CD4-positive, alpha-beta memory T cell (primary cell): ENCODE measurements around the gene WDR47. TPM values are rescaled to one million over a fixed set of nuclear protein-coding genes. Genes with fewer than 3 reads are reported as not detected.
A peak's percentile ranks its signal among the peaks of the same experiment; 100 is the strongest.

ENCODE experiments used
- CTCF ChIA-PET: fragments of 350-600 bp; sonication (Branson Sonifier 250); formaldehyde crosslinking; loops from one replicate; lab custom pipeline; 2021; ENCODE audit warnings: inconsistent platforms; ENCODE audit not compliant: partially characterized antibody; lab: Charles Lee
- POLR2A ChIA-PET: fragments of 350-600 bp; sonication (Branson Sonifier 250); formaldehyde crosslinking; loops from one replicate; lab custom pipeline; 2021; ENCODE audit not compliant: partially characterized antibody; lab: Charles Lee
- DNase-seq, 5 donors: peaks; one replicate each; pipeline versions ENCODE4 v3.0.0 to v3.0.0-alpha.2; 2020 to 2022; ENCODE audit warnings: mixed read lengths in 1 of 5
- H3K27ac ChIP-seq: one replicate; pipeline ENCODE4 v1.7.0; 2013; ENCODE audit warnings: low read depth, low read length
- H3K27me3 ChIP-seq: 2 replicates; pipeline ENCODE4 v1.7.0; 2013; ENCODE audit warnings: mild to moderate bottlenecking, low read length, moderate library complexity; ENCODE audit not compliant: insufficient read depth
- H3K36me3 ChIP-seq: 2 replicates; pipeline ENCODE4 v1.7.0; 2013; ENCODE audit warnings: mild to moderate bottlenecking, low read length, moderate library complexity; ENCODE audit not compliant: insufficient read depth
- H3K4me1 ChIP-seq: 2 replicates; pipeline ENCODE4 v1.7.0; 2013; ENCODE audit warnings: mild to moderate bottlenecking, low read length, moderate library complexity; ENCODE audit not compliant: insufficient read depth
- H3K4me3 ChIP-seq, 2 donors: one replicate each; pipeline ENCODE4 v1.7.0; 2013; ENCODE audit warnings: low read length in 2 of 2, mild to moderate bottlenecking in 1 of 2
- H3K9me3 ChIP-seq, 2 donors: one replicate each; pipeline ENCODE4 v1.7.0; 2013; ENCODE audit warnings: low read length in 2 of 2, control low read depth in 1 of 2; ENCODE audit not compliant: control insufficient read depth in 1 of 2
- H3K27ac Mint-ChIP-seq, 7 donors: one replicate each; pipeline ENCODE4 v1.8.0; 2020 to 2021; ENCODE audit warnings: mixed read lengths in 7 of 7, mild to moderate bottlenecking in 6 of 7, inconsistent platforms in 3 of 7, moderate library complexity in 3 of 7
- H3K27me3 Mint-ChIP-seq, 2 donors: one replicate each; pipeline ENCODE4 v1.8.0; 2020 to 2021; ENCODE audit warnings: mixed read lengths in 2 of 2
- H3K36me3 Mint-ChIP-seq, 2 donors: one replicate each; pipeline ENCODE4 v1.8.0; 2020 to 2021; ENCODE audit warnings: mixed read lengths in 2 of 2, inconsistent platforms in 1 of 2, mild to moderate bottlenecking in 1 of 2
- H3K4me1 Mint-ChIP-seq, 4 donors: one replicate each; pipeline ENCODE4 v1.8.0; 2020 to 2021; ENCODE audit warnings: mixed read lengths in 4 of 4, mild to moderate bottlenecking in 1 of 4
- H3K4me3 Mint-ChIP-seq, 8 donors: one replicate each; pipeline ENCODE4 v1.8.0; 2020 to 2021; ENCODE audit warnings: mixed read lengths in 8 of 8, mild to moderate bottlenecking in 7 of 8, moderate library complexity in 6 of 8, inconsistent platforms in 3 of 8
- H3K9me3 Mint-ChIP-seq, 8 donors: one replicate each; pipeline ENCODE4 v1.8.0; 2020 to 2021; ENCODE audit warnings: mixed read lengths in 8 of 8, mild to moderate bottlenecking in 5 of 8, inconsistent platforms in 3 of 8, moderate library complexity in 1 of 8
- intact Hi-C: fragments of 100-400 bp; cut with micrococcal nuclease; formaldehyde crosslinking; loops from one replicate; pipeline ENCODE4 v1.15.1; 2023
- polyA plus RNA-seq, 2 donors: library from polyadenylated mRNA; unstranded; fragments of 300-500 nt; fragmentation: Illumina TruSeq; gene quantifications; one replicate each; pipeline ENCODE4 v1.2.3, GENCODE V29; 2021
- total RNA-seq, 2 experiments: library from RNA; stranded (reverse); gene quantifications; one replicate each; pipeline ENCODE4 v1.2.3, GENCODE V29; 2021

The WDR47 gene
- total and polyA plus RNA-seq, 4 experiments from 2014 or later: 6.3 to 14.1 (median 10.7) TPM

- CTCF ChIA-PET: interaction anchor here (1.0 kb wide), 1 partner anchor 31 kb away, joined by 4 read pairs; no protein-coding TSS in a partner anchor
- no peaks in the 10 kb centered on the region for H3K9me3 Mint-ChIP-seq
Measured at GRCh38 chr1:109069294-109069693, 27.4 kb upstream of the WDR47 start.

GRCh38 chr1:109067883-109068282, 26.0 kb upstream of the WDR47 start:
- DNase-seq: no peak
- H3K27me3 Mint-ChIP-seq: no peaks in the 10 kb centered on the region
- H3K36me3 ChIP-seq: peaks cover 8% of the 10 kb centered on the region
- no peak overlapping the region for H3K4me3 ChIP-seq
- no peaks in the 10 kb centered on the region for H3K9me3 ChIP-seq
- no peaks in the 10 kb centered on the region for H3K4me1 ChIP-seq
- no peaks in the 10 kb centered on the region for H3K9me3 Mint-ChIP-seq
- H3K4me1 Mint-ChIP-seq: peaks cover 0 to 7% (median 4%) of the 10 kb centered on the region in 4 donors
- H3K27me3 ChIP-seq: no peaks in the 10 kb centered on the region
- POLR2A ChIA-PET: no interaction called here
- no peak overlapping the region for H3K27ac ChIP-seq
- no peak overlapping the region for H3K4me3 Mint-ChIP-seq
- peak overlapping the region in 1 of 7 donors; percentile 72 for H3K27ac Mint-ChIP-seq
- intact Hi-C loops: no loop called here
- H3K36me3 Mint-ChIP-seq: peaks cover 20 to 43% of the 10 kb centered on the region in 2 donors
- CTCF ChIA-PET: interaction anchor here (0.7 kb wide), 1 partner anchor 45 kb away, joined by 5 read pairs; a partner anchor contains a TSS

More at GRCh38 chr1:109069294-109069693, 27.4 kb upstream of the WDR47 start:
- no peaks in the 10 kb centered on the region for H3K4me1 ChIP-seq
- no peak overlapping the region for H3K27ac ChIP-seq
- DNase-seq: no peak
- Mint-ChIP-seq H3K4me3 (no peak overlapping the region), H3K36me3 (peaks cover 18 to 45% of the 10 kb centered on the region in 2 donors), H3K27ac (no peak overlapping the region), H3K27me3 (no peaks in the 10 kb centered on the region), H3K4me1 (peaks cover 0 to 10% (median 7%) of the 10 kb centered on the region in 4 donors)
- no peaks in the 10 kb centered on the region for H3K27me3 ChIP-seq
- POLR2A ChIA-PET: no interaction called here
- intact Hi-C loops: no loop called here
- H3K4me3 ChIP-seq: no peak overlapping the region
- H3K9me3 ChIP-seq: no peaks in the 10 kb centered on the region
- H3K36me3 ChIP-seq: peaks cover 8% of the 10 kb centered on the region

- Histone ChIP-seq H3K4me3 (no peak overlapping the region), H3K9me3 (no peaks in the 10 kb centered on the region), H3K27me3 (no peaks in the 10 kb centered on the region), H3K36me3 (peaks cover 8% of the 10 kb centered on the region), H3K4me1 (no peaks in the 10 kb centered on the region), H3K27ac (no peak overlapping the region)
- Mint-ChIP-seq H3K27me3 (no peaks in the 10 kb centered on the region), H3K9me3 (no peaks in the 10 kb centered on the region), H3K4me3 (no peak overlapping the region), H3K27ac (peak overlapping the region in 1 of 7 donors; percentile 60), H3K4me1 (peaks cover 0 to 3% (median 1%) of the 10 kb centered on the region in 4 donors), H3K36me3 (peaks cover 19 to 41% of the 10 kb centered on the region in 2 donors)
- POLR2A ChIA-PET: interaction anchor here (1.6 kb wide), 1 partner anchor 25 kb away, joined by 3 read pairs; no protein-coding TSS in a partner anchor
- intact Hi-C loops: no loop called here
- no peak for DNase-seq
- CTCF ChIA-PET: no interaction called here
Measured at GRCh38 chr1:109065137-109065536, 23.2 kb upstream of the WDR47 start.

GRCh38 chr1:109061183-109061582, 19.3 kb upstream of the WDR47 start:
- CTCF ChIA-PET: interaction anchor here (0.8 kb wide), 1 partner anchor 233 kb away, joined by 3 read pairs; no protein-coding TSS in a partner anchor
- H3K27ac ChIP-seq: no peak overlapping the region
- Mint-ChIP-seq H3K4me3 (no peak overlapping the region), H3K36me3 (peaks cover 16 to 17% of the 10 kb centered on the region in 2 donors), H3K27ac (no peak overlapping the region), H3K4me1 (no peaks in the 10 kb centered on the region), H3K27me3 (no peaks in the 10 kb centered on the region), H3K9me3 (no peaks in the 10 kb centered on the region)
- no peaks in the 10 kb centered on the region for H3K9me3 ChIP-seq
- no peaks in the 10 kb centered on the region for H3K4me1 ChIP-seq
- peaks cover 4% of the 10 kb centered on the region for H3K36me3 ChIP-seq
- intact Hi-C loops: no loop called here
- POLR2A ChIA-PET: no interaction called here
- no peak overlapping the region for H3K4me3 ChIP-seq
- H3K27me3 ChIP-seq: no peaks in the 10 kb centered on the region
- DNase-seq: no peak

- POLR2A ChIA-PET: no interaction called here
- H3K4me1 Mint-ChIP-seq: no peaks in the 10 kb centered on the region
Measured at GRCh38 chr1:109060707-109061106, 18.8 kb upstream of the WDR47 start.

GRCh38 chr1:109059026-109059425, 17.1 kb upstream of the WDR47 start:
- no peaks in the 10 kb centered on the region for H3K27me3 ChIP-seq
- Mint-ChIP-seq H3K27ac (no peak overlapping the region), H3K27me3 (no peaks in the 10 kb centered on the region), H3K9me3 (no peaks in the 10 kb centered on the region), H3K36me3 (peaks cover 4 to 7% of the 10 kb centered on the region in 2 donors), H3K4me3 (no peak overlapping the region), H3K4me1 (no peaks in the 10 kb centered on the region)
- H3K4me3 ChIP-seq: no peak overlapping the region
- no peak overlapping the region for H3K27ac ChIP-seq
- no peak for DNase-seq
- CTCF ChIA-PET: no interaction called here
- H3K36me3 ChIP-seq: no peaks in the 10 kb centered on the region
- intact Hi-C loops: no loop called here
- H3K4me1 ChIP-seq: no peaks in the 10 kb centered on the region
- POLR2A ChIA-PET: no interaction called here
- no peaks in the 10 kb centered on the region for H3K9me3 ChIP-seq

More at GRCh38 chr1:109060707-109061106, 18.8 kb upstream of the WDR47 start:
- Histone ChIP-seq H3K27ac (no peak overlapping the region), H3K36me3 (peaks cover 4% of the 10 kb centered on the region), H3K27me3 (no peaks in the 10 kb centered on the region), H3K4me1 (no peaks in the 10 kb centered on the region), H3K9me3 (no peaks in the 10 kb centered on the region), H3K4me3 (no peak overlapping the region)
- CTCF ChIA-PET: interaction anchor here (0.8 kb wide), 1 partner anchor 233 kb away, joined by 3 read pairs; no protein-coding TSS in a partner anchor
- intact Hi-C loops: no loop called here
- Mint-ChIP-seq H3K4me3 (no peak overlapping the region), H3K36me3 (peaks cover 15 to 16% of the 10 kb centered on the region in 2 donors), H3K9me3 (no peaks in the 10 kb centered on the region), H3K27me3 (no peaks in the 10 kb centered on the region), H3K27ac (no peak overlapping the region)
- DNase-seq: no peak

- H3K9me3 ChIP-seq: no peaks in the 10 kb centered on the region
- H3K27me3 ChIP-seq: no peaks in the 10 kb centered on the region
- ChIA-PET CTCF (no interaction called here), POLR2A (no interaction called here)
- no peaks in the 10 kb centered on the region for H3K27me3 Mint-ChIP-seq
- H3K9me3 Mint-ChIP-seq: no peaks in the 10 kb centered on the region
- H3K27ac ChIP-seq: no peak overlapping the region
- H3K4me1 ChIP-seq: no peaks in the 10 kb centered on the region
- H3K4me3 ChIP-seq: no peak overlapping the region
- no peak overlapping the region for H3K27ac Mint-ChIP-seq
- no peak overlapping the region for H3K4me3 Mint-ChIP-seq
- intact Hi-C loops: no loop called here
- H3K36me3 ChIP-seq: no peaks in the 10 kb centered on the region
- no peak for DNase-seq
- no peaks in the 10 kb centered on the region for H3K36me3 Mint-ChIP-seq
- H3K4me1 Mint-ChIP-seq: no peaks in the 10 kb centered on the region
Measured at GRCh38 chr1:109056064-109056463, 14.2 kb upstream of the WDR47 start.
